Chondrocyte (in vitro differentiated cells): ENCODE data around the gene ACSF3. TPM values are rescaled to one million over a fixed set of nuclear protein-coding genes. Genes with fewer than 3 reads are reported as not detected.
"Not testable (repeated sequence)": the region's sequence is repeated elsewhere in the genome, so short reads cannot be mapped to it uniquely, and the experiment has no call there.

Experiments
- DNase-seq: peaks from one replicate; pipeline ENCODE4 v3.0.0; 2021; ENCODE audit warnings: mixed read lengths, low spot score
- H3K27ac Mint-ChIP-seq: one replicate; pipeline ENCODE4 v1.8.0; 2021; ENCODE audit warnings: mild to moderate bottlenecking, moderate library complexity, mixed read lengths; ENCODE audit not compliant: unreplicated experiment
- H3K27me3 Mint-ChIP-seq: 2 replicates; pipeline ENCODE4 v1.8.0; 2021; ENCODE audit warnings: low read depth, mixed read lengths
- H3K36me3 Mint-ChIP-seq: 2 replicates; pipeline ENCODE4 v1.8.0; 2021; ENCODE audit warnings: low read depth, mixed read lengths
- H3K4me1 Mint-ChIP-seq: 2 replicates; pipeline ENCODE4 v1.8.0; 2021; ENCODE audit warnings: low read depth, mild to moderate bottlenecking, mixed read lengths
- H3K4me3 Mint-ChIP-seq: one replicate; pipeline ENCODE4 v1.8.0; 2021; ENCODE audit warnings: mild to moderate bottlenecking, moderate library complexity, mixed read lengths; ENCODE audit not compliant: unreplicated experiment
- H3K9me3 Mint-ChIP-seq: 2 replicates; pipeline ENCODE4 v1.8.0; 2021; ENCODE audit warnings: low read depth, mixed read lengths
- total RNA-seq: library from RNA; stranded (reverse); gene quantifications from 3 replicates; pipeline ENCODE4 v1.2.1, GENCODE V29; 2021
- TF ChIP-seq, protein P1 (sequence below): fragments of 200-600 bp; sonication (generic); IDR thresholded peaks from 2 replicates; pipeline ENCODE4 v1.5.0; 2021; ENCODE audit warnings: antibody characterized with exemption, mild to moderate bottlenecking, moderate library complexity

ACSF3 gene
- total RNA-seq, 1 donor from 2014 or later = 19.5 TPM

DNA sequence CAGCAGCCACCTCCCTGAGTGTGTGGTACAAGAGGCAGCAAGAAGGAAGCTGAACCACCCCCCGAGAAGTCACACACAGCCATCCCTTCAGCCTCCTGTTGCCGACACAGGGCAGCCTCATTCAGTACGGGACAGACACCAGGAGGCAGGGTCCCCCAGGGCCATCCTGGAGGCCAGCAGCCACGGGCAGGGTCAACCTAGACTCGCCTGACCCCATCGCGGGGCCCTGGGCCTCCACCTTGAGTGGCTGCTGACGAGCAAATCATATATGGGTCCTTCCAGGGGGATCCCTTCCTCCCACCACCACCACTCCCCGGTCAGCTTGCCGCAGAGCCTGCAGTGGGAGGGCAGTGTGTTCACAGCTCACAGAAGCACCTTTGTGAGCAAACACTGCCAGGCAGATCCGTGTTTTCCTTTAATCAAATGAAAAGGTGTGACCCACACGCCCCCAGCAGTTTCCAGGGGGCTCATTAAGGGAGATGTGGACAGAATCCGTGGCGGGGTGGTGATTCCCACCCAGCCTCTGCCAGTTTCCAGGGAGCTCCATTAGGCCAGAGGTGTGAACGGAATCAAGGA is 5.6 kb upstream of the ACSF3 start:
- TF ChIP-seq, protein P1, sequence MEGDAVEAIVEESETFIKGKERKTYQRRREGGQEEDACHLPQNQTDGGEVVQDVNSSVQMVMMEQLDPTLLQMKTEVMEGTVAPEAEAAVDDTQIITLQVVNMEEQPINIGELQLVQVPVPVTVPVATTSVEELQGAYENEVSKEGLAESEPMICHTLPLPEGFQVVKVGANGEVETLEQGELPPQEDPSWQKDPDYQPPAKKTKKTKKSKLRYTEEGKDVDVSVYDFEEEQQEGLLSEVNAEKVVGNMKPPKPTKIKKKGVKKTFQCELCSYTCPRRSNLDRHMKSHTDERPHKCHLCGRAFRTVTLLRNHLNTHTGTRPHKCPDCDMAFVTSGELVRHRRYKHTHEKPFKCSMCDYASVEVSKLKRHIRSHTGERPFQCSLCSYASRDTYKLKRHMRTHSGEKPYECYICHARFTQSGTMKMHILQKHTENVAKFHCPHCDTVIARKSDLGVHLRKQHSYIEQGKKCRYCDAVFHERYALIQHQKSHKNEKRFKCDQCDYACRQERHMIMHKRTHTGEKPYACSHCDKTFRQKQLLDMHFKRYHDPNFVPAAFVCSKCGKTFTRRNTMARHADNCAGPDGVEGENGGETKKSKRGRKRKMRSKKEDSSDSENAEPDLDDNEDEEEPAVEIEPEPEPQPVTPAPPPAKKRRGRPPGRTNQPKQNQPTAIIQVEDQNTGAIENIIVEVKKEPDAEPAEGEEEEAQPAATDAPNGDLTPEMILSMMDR = no peak
- H3K27ac Mint-ChIP-seq = no peak overlapping the region
- no peaks in the 10 kb centered on the region for H3K9me3 Mint-ChIP-seq
- no peak for DNase-seq
- no peak overlapping the region for H3K4me3 Mint-ChIP-seq
- no peaks in the 10 kb centered on the region for H3K36me3 Mint-ChIP-seq
- H3K27me3 Mint-ChIP-seq = peaks cover 45% of the 10 kb centered on the region
- no peaks in the 10 kb centered on the region for H3K4me1 Mint-ChIP-seq

DNA sequence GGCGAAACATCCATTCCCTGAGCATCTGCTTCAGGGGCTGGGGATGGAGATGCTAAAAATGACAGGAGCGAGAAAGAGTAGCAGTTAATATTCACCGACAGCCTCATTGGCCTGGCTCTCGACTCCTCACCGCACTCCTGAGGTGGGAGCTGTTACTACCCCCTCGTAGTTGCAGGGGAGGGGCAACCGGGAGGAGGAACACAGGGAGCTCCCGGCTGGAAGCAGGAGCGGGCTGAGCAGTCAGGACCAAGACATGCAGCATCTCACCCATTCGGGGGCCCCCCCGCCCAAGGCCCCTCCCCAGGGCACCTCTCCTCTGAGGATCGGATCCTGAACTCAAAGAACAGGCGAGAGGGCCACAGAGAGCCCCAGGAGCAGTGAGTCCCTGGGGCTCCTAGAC is 4.5 kb upstream of the ACSF3 start:
- Mint-ChIP-seq H3K27ac (no peak overlapping the region), H3K9me3 (no peaks in the 10 kb centered on the region), H3K4me1 (peaks cover under 1% of the 10 kb centered on the region), H3K27me3 (peaks cover 45% of the 10 kb centered on the region), H3K4me3 (no peak overlapping the region), H3K36me3 (no peaks in the 10 kb centered on the region)
- TF ChIP-seq, protein P1 = no peak
- no peak for DNase-seq

DNA sequence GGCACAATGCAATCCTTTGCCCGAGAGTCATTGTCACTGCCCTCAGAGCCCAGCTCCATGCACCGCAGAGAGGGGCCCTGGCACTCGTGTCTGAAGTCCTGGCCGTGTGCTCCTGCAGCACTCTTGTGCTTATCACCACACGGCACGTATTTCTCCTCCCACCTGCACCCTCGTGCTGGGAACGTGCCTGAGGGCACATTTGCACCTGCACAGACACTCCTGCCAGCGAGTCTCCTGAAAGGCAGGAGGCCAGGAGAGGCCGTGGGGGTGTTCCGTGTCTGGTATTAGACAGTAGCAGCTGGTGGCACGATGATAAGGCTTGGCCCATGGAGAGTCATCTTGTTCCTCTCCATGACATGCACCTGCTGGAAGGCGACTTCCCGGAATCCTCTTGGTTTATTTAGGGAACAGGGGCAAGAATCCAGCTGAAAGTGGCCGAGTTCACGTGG is 3.4 kb upstream of the ACSF3 start:
- Mint-ChIP-seq H3K36me3 (no peaks in the 10 kb centered on the region), H3K27ac (no peak overlapping the region), H3K4me3 (no peak overlapping the region), H3K4me1 (peaks cover 11% of the 10 kb centered on the region), H3K27me3 (peaks cover 45% of the 10 kb centered on the region), H3K9me3 (no peaks in the 10 kb centered on the region)
- DNase-seq = no peak
- TF ChIP-seq, protein P1 = no peak

DNA sequence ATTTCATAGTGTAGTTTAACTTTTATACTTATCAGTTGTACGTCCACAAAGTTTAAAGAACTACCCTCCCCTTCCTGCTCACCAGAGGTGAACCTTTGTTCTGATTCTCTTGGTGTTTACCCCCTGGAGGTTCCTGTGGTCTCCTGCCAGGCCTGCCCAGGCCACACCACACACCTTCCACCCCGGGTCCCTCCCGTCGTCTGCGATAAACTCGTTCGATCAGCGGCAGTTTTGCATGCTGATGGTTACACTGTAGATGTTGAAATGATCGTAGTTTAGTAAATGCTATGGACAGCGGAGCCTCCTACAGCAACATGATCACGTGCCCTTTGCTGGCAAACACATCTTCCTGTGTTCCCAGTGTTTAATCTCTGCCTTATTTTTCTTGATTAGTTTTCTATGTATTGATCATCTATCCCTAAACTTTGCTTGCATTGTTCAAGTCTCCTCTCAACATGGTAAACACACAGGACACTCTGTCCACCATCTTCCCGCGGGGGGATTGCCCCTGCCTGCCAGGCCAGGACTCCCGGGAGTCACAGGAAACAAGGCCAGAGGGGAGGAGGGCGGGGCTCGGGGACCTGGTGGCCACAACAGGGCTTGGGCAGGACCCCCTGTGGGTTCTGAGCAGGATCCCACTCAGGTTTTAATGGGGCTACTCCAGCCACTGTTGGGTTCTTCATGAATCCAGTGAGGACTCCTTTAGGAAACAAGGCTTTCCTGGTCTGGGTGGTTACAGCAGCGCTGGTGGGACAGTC is 2.8 kb upstream of the ACSF3 start:
- Mint-ChIP-seq H3K4me3 (no peak overlapping the region), H3K27me3 (peaks cover 43% of the 10 kb centered on the region)
- TF ChIP-seq, protein P1 = no peak

DNA sequence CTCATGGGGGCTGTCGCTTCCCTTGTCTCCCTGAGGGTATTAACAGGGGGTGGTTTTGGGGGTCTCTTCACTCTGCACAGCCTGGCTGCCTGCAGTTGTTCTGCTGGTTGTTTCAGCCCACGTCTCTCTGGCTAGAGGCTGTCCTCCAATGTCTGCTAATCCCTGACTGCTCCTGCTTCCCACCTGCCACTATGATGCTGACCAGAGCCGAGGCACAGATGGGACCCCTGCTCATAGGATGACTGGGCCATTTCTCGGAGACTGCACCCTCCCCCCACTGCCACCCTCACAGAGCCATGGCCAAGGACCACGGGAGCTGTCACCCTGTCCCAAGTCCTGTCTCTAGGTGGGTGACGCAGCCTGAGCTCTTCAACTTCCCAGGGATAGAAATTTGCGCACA is 1.6 kb upstream of the ACSF3 start:
- Mint-ChIP-seq H3K36me3 (peaks cover 1% of the 10 kb centered on the region), H3K27ac (no peak overlapping the region), H3K4me1 (peaks cover 22% of the 10 kb centered on the region), H3K4me3 (no peak overlapping the region), H3K9me3 (no peaks in the 10 kb centered on the region), H3K27me3 (peaks cover 33% of the 10 kb centered on the region)
- no peak for DNase-seq
- TF ChIP-seq, protein P1 = no peak

More for the DNA sequence above, 2.8 kb upstream of the ACSF3 start:
- H3K4me1 Mint-ChIP-seq = peaks cover 16% of the 10 kb centered on the region
- DNase-seq = no peak
- H3K27ac Mint-ChIP-seq = no peak overlapping the region
- no peaks in the 10 kb centered on the region for H3K9me3 Mint-ChIP-seq
- no peaks in the 10 kb centered on the region for H3K36me3 Mint-ChIP-seq

DNA sequence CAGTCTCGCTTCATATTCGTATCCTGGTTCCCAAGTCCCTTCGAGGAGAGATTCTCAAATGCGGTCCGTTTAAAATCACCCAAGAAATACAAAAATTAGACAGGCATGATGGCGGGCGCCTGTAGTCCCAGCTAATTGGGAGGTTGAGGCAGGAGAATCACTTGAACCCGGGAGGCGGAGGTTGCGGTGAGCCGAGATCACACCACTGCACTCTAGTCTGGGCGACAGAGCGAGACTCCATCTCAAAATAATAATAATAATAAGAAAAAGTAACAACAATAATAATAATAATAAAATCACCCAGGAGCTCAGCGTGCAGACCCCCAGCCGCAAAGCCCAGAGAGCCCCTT is 425 bp upstream of the ACSF3 start:
- Mint-ChIP-seq H3K27me3 (peaks cover 24% of the 10 kb centered on the region), H3K4me3 (peak overlapping the region; percentile 60), H3K4me1 (peaks cover 22% of the 10 kb centered on the region)
- not testable (repeated sequence) for H3K27ac Mint-ChIP-seq, H3K36me3 Mint-ChIP-seq, H3K9me3 Mint-ChIP-seq, DNase-seq
